GM19395 (cell line): ENCODE data around the gene ALB.

Source experiments
- ATAC-seq: cut with Tn5 transposase; IDR thresholded peaks from one replicate; pipeline ENCODE4 v1.9.1; 2021; ENCODE audit warnings: mild to moderate bottlenecking, moderate library complexity; ENCODE audit not compliant: unreplicated experiment

ALB gene

DNA sequence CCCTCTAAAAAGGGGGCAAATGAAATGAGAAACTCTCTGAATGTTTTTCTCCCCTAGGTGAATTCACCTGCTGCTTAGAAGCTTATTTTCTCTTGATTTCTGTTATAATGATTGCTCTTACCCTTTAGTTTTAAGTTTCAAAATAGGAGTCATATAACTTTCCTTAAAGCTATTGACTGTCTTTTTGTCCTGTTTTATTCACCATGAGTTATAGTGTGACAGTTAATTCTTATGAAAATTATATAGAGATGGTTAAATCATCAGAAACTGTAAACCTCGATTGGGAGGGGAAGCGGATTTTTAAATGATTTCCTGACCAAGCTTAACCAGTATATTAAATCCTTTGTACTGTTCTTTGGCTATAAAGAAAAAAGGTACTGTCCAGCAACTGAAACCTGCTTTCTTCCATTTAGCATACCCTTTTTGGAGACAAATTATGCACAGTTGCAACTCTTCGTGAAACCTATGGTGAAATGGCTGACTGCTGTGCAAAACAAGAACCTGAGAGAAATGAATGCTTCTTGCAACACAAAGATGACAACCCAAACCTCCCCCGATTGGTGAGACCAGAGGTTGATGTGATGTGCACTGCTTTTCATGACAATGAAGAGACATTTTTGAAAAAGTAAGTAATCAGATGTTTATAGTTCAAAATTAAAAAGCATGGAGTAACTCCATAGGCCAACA, 4.2 kb downstream of the ALB start:
- no peak for ATAC-seq

- no peak for ATAC-seq
Measured at GRCh38 chr4:73409012-73409862, 5.2 kb downstream of the ALB start.

DNA sequence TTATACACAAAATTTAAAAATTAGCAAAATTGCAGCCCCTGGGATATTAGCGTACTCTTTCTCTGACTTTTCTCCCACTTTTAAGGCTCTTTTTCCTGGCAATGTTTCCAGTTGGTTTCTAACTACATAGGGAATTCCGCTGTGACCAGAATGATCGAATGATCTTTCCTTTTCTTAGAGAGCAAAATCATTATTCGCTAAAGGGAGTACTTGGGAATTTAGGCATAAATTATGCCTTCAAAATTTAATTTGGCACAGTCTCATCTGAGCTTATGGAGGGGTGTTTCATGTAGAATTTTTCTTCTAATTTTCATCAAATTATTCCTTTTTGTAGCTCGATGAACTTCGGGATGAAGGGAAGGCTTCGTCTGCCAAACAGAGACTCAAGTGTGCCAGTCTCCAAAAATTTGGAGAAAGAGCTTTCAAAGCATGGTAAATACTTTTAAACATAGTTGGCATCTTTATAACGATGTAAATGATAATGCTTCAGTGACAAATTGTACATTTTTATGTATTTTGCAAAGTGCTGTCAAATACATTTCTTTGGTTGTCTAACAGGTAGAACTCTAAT, 6.0 kb downstream of the ALB start:
- no peak for ATAC-seq

GRCh38 chr4:73410916-73411730, 7.0 kb downstream of the ALB start:
- no peak for ATAC-seq

DNA sequence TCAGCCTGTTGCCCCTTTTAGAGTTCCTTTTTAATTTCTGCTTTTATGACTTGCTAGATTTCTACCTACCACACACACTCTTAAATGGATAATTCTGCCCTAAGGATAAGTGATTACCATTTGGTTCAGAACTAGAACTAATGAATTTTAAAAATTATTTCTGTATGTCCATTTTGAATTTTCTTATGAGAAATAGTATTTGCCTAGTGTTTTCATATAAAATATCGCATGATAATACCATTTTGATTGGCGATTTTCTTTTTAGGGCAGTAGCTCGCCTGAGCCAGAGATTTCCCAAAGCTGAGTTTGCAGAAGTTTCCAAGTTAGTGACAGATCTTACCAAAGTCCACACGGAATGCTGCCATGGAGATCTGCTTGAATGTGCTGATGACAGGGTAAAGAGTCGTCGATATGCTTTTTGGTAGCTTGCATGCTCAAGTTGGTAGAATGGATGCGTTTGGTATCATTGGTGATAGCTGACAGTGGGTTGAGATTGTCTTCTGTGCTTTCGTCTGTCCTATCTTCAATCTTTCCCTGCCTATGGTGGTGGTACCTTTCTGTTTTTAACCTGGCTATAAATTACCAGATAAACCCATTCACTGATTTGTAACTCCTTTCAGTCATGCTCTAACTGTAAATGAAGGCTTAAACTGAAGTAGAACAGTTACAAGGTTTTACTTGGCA, 7.8 kb downstream of the ALB start:
- ATAC-seq, result no peak

- no peak for ATAC-seq
Measured at GRCh38 chr4:73413294-73413755, 9.2 kb downstream of the ALB start.

DNA sequence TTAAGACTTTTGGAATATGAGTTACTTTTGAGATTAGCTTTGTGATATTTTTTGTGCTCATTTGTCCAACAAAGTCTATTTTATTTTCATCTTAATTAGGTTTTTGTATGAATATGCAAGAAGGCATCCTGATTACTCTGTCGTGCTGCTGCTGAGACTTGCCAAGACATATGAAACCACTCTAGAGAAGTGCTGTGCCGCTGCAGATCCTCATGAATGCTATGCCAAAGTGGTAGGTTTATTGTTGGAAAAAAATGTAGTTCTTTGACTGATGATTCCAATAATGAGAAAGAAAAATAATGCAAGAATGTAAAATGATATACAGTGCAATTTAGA, 10.8 kb downstream of the ALB start:
- ATAC-seq, result no peak

DNA sequence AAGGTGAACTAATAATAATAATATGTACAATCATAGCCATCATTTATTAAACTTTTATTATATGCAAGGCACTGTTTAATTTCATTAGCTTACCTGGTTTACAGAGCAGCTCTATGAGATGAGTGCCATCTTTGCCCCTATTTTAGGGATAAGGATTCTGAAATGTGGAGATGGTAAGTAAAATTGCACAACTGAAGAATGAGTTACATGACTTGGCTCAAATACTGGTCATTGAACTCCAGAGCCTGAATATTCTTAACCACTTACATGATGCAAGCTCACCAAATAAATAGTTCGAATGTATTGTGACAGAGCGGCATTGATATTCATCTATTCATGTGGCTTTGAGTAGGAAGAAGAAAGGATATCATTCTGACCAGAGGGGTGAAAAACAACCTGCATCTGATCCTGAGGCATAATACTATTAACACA, 11.7 kb downstream of the ALB start:
- ATAC-seq, result no peak

- ATAC-seq, result no peak
Measured at GRCh38 chr4:73416423-73417087, 12.5 kb downstream of the ALB start.

- ATAC-seq, result no peak
Measured at GRCh38 chr4:73417342-73417741, 13.3 kb downstream of the ALB start.

DNA sequence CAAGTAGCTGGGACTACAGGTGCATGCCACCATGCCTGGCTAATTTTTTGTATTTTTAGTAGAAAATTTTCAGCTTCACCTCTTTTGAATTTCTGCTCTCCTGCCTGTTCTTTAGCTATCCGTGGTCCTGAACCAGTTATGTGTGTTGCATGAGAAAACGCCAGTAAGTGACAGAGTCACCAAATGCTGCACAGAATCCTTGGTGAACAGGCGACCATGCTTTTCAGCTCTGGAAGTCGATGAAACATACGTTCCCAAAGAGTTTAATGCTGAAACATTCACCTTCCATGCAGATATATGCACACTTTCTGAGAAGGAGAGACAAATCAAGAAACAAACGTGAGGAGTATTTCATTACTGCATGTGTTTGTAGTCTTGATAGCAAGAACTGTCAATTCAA, 13.9 kb downstream of the ALB start:
- ATAC-seq, result no peak

DNA sequence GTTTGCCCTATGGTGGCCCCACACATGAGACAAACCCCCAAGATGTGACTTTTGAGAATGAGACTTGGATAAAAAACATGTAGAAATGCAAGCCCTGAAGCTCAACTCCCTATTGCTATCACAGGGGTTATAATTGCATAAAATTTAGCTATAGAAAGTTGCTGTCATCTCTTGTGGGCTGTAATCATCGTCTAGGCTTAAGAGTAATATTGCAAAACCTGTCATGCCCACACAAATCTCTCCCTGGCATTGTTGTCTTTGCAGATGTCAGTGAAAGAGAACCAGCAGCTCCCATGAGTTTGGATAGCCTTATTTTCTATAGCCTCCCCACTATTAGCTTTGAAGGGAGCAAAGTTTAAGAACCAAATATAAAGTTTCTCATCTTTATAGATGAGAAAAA, 14.6 kb downstream of the ALB start:
- ATAC-seq, result no peak

GRCh38 chr4:73419106-73420038, 15.3 kb downstream of the ALB start:
- ATAC-seq, result no peak

GRCh38 chr4:73420615-73421014, 16.5 kb downstream of the ALB start:
- ATAC-seq, result no peak

GRCh38 chr4:73421708-73422457, 17.8 kb downstream of the ALB start:
- no peak for ATAC-seq

DNA sequence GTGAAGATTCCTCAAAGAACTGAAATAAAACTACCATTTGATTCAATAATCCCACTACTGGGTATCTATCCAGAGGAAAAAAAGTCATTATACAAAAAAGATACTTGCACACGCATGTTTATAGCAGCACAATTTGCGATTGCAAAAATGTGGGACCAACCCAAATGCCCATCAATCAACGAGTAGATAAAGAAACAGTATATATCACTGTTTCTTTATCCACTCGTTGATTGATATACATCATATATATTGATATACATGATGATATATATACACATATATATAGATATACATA, 18.3 kb downstream of the ALB start:
- ATAC-seq, result no peak

GRCh38 chr4:73423184-73423583, 19.1 kb downstream of the ALB start:
- ATAC-seq, result no peak

- ATAC-seq, result no peak
Measured at GRCh38 chr4:73426666-73427065, 22.6 kb downstream of the ALB start.

- no peak for ATAC-seq
Measured at GRCh38 chr4:73429118-73429517, 25.0 kb downstream of the ALB start.
